CD4-positive, alpha-beta T cell treated with Interleukin-17A for 1 hour (primary cell): ENCODE results near the gene MAEL.
A peak's percentile ranks its signal among the peaks of the same experiment; 100 is the strongest.
"Not testable (repeated sequence)": the region's sequence is repeated elsewhere in the genome, so short reads cannot be mapped to it uniquely, and the experiment has no call there.

Source experiments
- DNase-seq: peaks from one replicate; pipeline ENCODE4 v3.0.0-alpha.2; 2020

Gene MAEL

GRCh38 chr1:166978821-166979220 is 10.3 kb upstream of the MAEL start:
- no peak for DNase-seq

GRCh38 chr1:166980383-166980782 is 8.7 kb upstream of the MAEL start:
- DNase-seq: no peak

- DNase-seq: no peak
Measured at GRCh38 chr1:166980818-166981217, 8.3 kb upstream of the MAEL start.

- no peak for DNase-seq
Measured at GRCh38 chr1:166981589-166981988, 7.5 kb upstream of the MAEL start.

- DNase-seq: no peak
Measured at GRCh38 chr1:166999075-166999474, 10.0 kb downstream of the MAEL start.

GRCh38 chr1:166999500-167000055 is 10.5 kb downstream of the MAEL start:
- no peak for DNase-seq

GRCh38 chr1:167000546-167000945 is 11.5 kb downstream of the MAEL start:
- no peak for DNase-seq

GRCh38 chr1:167002354-167002753 is 13.3 kb downstream of the MAEL start:
- DNase-seq: no peak

GRCh38 chr1:167003711-167004110 is 14.6 kb downstream of the MAEL start:
- DNase-seq: no peak

GRCh38 chr1:167011560-167012191 is 22.6 kb downstream of the MAEL start:
- DNase-seq: no peak

GRCh38 chr1:167012570-167012969 is 23.5 kb downstream of the MAEL start:
- DNase-seq: no peak

- DNase-seq: no peak
Measured at GRCh38 chr1:167013108-167013929, 24.2 kb downstream of the MAEL start.

- DNase-seq: no peak
Measured at GRCh38 chr1:167016100-167016750, 27.1 kb downstream of the MAEL start.

- no peak for DNase-seq
Measured at GRCh38 chr1:167022384-167022783, 33.3 kb downstream of the MAEL start.

GRCh38 chr1:167029553-167029952 is 40.5 kb downstream of the MAEL start:
- DNase-seq: not testable (repeated sequence)

- DNase-seq: no peak
Measured at GRCh38 chr1:167033646-167034045, 44.6 kb downstream of the MAEL start.

GRCh38 chr1:167043752-167044488 is 54.8 kb downstream of the MAEL start:
- peak; percentile 74 for DNase-seq

GRCh38 chr1:167051907-167052306 is 62.8 kb downstream of the MAEL start:
- DNase-seq: no peak

GRCh38 chr1:167052389-167052788 is 63.3 kb downstream of the MAEL start:
- DNase-seq: no peak

- no peak for DNase-seq
Measured at GRCh38 chr1:167054531-167054930, 65.5 kb downstream of the MAEL start.

GRCh38 chr1:167054946-167055630 is 66.0 kb downstream of the MAEL start:
- no peak for DNase-seq

GRCh38 chr1:167056529-167057231 is 67.6 kb downstream of the MAEL start:
- no peak for DNase-seq
